Neural progenitor cell (in vitro differentiated cells): Measurements from ENCODE around the gene CEACAM3.

Experiments
- EZH2 ChIP-seq: fragments of 200-600 bp; sonication (generic); IDR thresholded peaks from 2 replicates; pipeline ENCODE4 v1.6.1; 2017; ENCODE audit warnings: antibody characterized with exemption, mild to moderate bottlenecking, moderate library complexity
- TF ChIP-seq, protein P1 (sequence below): fragments of 200-600 bp; sonication (generic); IDR thresholded peaks from 2 replicates; pipeline ENCODE4 v1.5.1; 2017; ENCODE audit warnings: antibody characterized with exemption, mild to moderate bottlenecking

DNA sequence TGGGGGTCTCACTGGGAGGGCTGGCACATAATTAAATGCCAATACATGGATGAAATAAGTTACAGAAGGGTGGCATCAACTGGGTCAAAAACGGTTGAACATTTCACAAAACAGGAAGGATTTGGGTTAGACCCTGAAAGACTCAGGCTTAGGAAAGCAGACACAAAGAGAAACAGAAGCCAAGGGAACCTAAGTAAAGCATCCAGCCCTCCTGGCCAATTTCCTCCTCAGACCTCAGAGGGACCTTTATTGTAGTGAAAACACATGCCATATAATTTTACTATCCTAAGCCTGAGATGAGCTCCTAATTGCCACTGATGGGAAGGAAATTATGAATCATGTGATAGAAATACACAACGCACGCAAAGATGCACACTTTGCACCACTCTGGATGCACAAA is 12.1 kb upstream of the CEACAM3 start:
- TF ChIP-seq, protein P1, sequence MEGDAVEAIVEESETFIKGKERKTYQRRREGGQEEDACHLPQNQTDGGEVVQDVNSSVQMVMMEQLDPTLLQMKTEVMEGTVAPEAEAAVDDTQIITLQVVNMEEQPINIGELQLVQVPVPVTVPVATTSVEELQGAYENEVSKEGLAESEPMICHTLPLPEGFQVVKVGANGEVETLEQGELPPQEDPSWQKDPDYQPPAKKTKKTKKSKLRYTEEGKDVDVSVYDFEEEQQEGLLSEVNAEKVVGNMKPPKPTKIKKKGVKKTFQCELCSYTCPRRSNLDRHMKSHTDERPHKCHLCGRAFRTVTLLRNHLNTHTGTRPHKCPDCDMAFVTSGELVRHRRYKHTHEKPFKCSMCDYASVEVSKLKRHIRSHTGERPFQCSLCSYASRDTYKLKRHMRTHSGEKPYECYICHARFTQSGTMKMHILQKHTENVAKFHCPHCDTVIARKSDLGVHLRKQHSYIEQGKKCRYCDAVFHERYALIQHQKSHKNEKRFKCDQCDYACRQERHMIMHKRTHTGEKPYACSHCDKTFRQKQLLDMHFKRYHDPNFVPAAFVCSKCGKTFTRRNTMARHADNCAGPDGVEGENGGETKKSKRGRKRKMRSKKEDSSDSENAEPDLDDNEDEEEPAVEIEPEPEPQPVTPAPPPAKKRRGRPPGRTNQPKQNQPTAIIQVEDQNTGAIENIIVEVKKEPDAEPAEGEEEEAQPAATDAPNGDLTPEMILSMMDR = no peak
- TF ChIP-seq EZH2 = no peak
